ENCODE data around the gene ACVR1C.

- TF ChIP-seq CTCF (IDR thresholded peaks at IDR 0.05): peak; percentile 47; the same call in 1 of the 2 replicates
- no peak for TF ChIP-seq FOXK1 (CRISPR knock-in tag; IDR thresholded peaks at IDR 0.05)
- TF ChIP-seq ZNF121 (CRISPR knock-in tag; IDR thresholded peaks at IDR 0.05): no peak
- no peak for TF ChIP-seq ATF3 (CRISPR knock-in tag; conservative IDR thresholded peaks at IDR 0.05)
- TF ChIP-seq CREB1 (CRISPR knock-in tag; IDR thresholded peaks at IDR 0.05): no peak
- no peak for TF ChIP-seq NR3C1 (CRISPR knock-in tag; conservative IDR thresholded peaks at IDR 0.05; ENCODE audit: low read depth)
- TF ChIP-seq E2F1 (CRISPR knock-in tag; IDR thresholded peaks at IDR 0.05): no peak
- TF ChIP-seq JUN (CRISPR knock-in tag; IDR thresholded peaks at IDR 0.05): no peak
- no peak for TF ChIP-seq ELF4 (CRISPR knock-in tag; IDR thresholded peaks at IDR 0.05; ENCODE audit: low read depth)
- no peak for TF ChIP-seq TCF7 (CRISPR knock-in tag; IDR thresholded peaks at IDR 0.05; ENCODE audit: low read depth)
These were observed 31.5 kb downstream of the ACVR1C start for GRCh38 chr2:157596992-157597681.
